ENCODE results near the gene ENTPD8. TPM values are rescaled to one million over a fixed set of nuclear protein-coding genes. Genes with fewer than 3 reads are reported as not detected.

Gene ENTPD8
- total and polyA plus RNA-seq, 5 donors from 2014 or later: not detected

DNA sequence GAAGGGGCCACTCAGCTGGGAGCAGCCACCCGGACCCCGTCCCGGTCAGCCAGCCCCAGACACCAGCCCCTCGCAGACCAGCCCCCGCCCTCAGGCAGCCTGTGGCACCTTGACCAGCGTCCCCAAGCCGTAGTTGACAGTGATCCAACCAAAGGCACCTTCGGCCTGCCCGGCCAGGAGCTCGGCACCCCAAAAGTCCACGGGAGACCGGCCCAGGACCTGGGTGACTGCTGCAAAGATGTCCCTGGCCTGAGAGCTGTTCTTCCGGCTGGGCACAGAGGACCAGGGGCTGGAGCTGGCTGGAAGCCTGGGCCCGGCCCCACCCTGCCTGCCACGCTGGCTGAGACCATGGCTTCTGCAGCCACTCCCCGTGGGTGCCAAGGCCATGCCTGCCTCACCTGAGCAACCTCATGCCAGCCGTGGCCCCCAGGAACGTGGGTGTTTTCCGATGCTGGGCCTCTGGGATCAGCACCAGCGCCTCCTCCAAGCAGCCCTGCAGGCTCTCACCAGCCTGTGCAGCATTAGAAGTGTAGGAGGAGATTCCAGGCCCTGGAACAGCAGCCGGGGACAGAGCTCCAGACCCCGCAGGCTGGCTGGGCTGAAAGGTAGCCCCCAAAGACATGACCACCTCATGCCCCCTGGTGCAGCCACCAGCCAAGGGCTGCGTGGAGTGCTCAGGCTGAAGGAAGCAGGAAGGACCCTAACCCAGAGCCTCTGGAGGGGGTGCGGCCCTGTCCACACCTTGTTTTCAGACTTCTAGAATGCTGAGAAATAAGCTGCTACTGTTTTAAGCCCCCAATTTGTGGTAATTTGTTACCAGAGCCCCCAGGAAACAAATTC lies 4.2 kb downstream of the ENTPD8 start:
- no peak overlapping the region for H3K4me3 Mint-ChIP-seq
- no peak for DNase-seq

DNA sequence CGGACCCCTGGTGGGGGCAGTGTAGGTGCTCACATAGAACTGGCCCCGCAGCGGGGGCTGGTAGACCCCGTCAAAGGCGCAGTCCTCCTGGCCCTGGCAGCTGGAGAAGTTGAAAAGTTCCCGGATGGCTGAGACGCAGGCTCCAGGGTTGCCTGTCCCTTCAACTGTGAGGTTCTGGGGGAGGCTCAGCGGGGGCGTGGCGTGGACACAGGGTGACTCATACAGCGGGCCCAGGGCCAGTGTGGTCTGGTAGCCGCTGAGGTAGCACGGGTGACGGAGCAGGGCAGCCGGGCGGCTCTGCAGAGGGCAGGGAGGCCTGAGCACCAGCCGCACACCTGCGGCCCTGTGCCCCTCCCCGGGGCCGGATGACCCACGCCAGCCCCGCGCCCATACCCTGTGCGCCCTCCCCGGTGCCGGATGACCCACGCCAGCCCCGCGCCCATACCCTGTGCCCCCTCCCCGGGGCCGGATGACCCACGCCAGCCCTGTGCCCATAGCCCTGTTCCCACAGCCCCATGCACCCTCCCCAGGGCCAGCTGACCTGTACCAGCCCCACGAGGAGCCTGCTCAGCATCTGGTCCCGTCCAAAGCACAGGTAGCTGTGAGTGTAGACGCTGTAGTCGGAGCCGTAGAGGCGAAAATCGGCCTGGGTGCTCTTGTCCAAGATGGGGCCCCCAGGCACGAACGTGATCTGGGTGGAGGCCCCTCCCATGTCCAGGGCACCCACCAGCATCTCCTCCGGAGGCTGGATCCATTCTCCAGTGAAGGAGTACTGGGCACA lies 5.0 kb downstream of the ENTPD8 start:
- no peaks in the 10 kb centered on the region for H3K9me3 Mint-ChIP-seq
- Histone ChIP-seq H3K27ac (ENCODE audit: insufficient read depth, low read length, poor library complexity, severe bottlenecking) (no peak overlapping the region), H3K36me3 (ENCODE audit: control insufficient read depth, insufficient read depth, low read length) (no peaks in the 10 kb centered on the region), H3K27me3 (ENCODE audit: control insufficient read depth, insufficient read depth, low read length) (no peaks in the 10 kb centered on the region), H3K4me3 (ENCODE audit: low read depth, low read length) (no peak overlapping the region), H3K9me3 (ENCODE audit: control insufficient read depth in 2 of 2, low read length in 2 of 2) (no peaks in the 10 kb centered on the region), H3K4me1 (ENCODE audit: control insufficient read depth, insufficient read depth, low read length, poor library complexity, severe bottlenecking) (peaks cover 4% of the 10 kb centered on the region)
- no peaks in the 10 kb centered on the region for H3K36me3 Mint-ChIP-seq
- DNase-seq (no peak), ATAC-seq (ENCODE audit: low read depth in 2 of 2) (no peak)
- peaks cover 0 to 3% (median 0%) of the 10 kb centered on the region in 4 donors for H3K4me1 Mint-ChIP-seq
- H3K4me3 Mint-ChIP-seq: no peak overlapping the region
- peaks cover 4% of the 10 kb centered on the region for H3K27me3 Mint-ChIP-seq
- H3K27ac Mint-ChIP-seq: no peak overlapping the region

More for the DNA sequence above, 4.2 kb downstream of the ENTPD8 start:
- Histone ChIP-seq H3K4me1 (ENCODE audit: control insufficient read depth, insufficient read depth, low read length, poor library complexity, severe bottlenecking) (peaks cover 11% of the 10 kb centered on the region), H3K4me3 (ENCODE audit: low read depth, low read length) (no peak overlapping the region), H3K9me3 (ENCODE audit: control insufficient read depth in 2 of 2, low read length in 2 of 2) (no peaks in the 10 kb centered on the region), H3K27me3 (ENCODE audit: control insufficient read depth, insufficient read depth, low read length) (peaks cover 2% of the 10 kb centered on the region), H3K27ac (ENCODE audit: insufficient read depth, low read length, poor library complexity, severe bottlenecking) (no peak overlapping the region), H3K36me3 (ENCODE audit: control insufficient read depth, insufficient read depth, low read length) (no peaks in the 10 kb centered on the region)
- no peak for ATAC-seq (ENCODE audit: low read depth in 2 of 2)
- Mint-ChIP-seq H3K27ac (no peak overlapping the region), H3K36me3 (no peaks in the 10 kb centered on the region), H3K27me3 (peaks cover 7% of the 10 kb centered on the region), H3K4me1 (peaks cover 0 to 6% (median 2%) of the 10 kb centered on the region in 4 donors), H3K9me3 (peaks cover 0 to 1% (median 0%) of the 10 kb centered on the region in 7 donors)

DNA sequence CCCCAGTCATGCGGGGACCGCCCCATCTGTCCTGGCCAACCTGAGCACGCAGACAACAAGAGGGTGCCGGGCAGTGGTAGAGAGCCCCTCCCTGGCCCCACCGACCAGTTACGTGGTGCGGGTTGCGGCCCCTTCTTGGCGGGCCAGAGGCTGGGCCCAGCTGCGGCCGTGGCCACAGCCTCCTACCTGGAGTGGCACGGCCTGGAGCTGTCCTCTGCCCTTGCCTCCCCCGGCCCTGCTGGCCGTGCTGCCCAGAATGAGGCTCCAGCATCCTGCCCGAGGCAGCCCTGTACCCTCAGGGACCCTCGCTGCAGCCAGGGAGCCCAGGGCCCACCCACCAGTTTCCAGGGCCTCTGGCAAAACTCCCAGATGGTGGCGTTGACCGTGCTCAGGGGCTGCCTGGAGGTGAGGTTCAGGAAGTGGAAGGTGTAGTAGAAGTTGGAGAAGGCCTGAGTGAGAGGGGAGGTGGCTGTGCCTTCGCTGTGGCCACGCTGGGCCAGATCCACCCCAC lies 5.7 kb downstream of the ENTPD8 start:
- Mint-ChIP-seq H3K27ac (no peak overlapping the region), H3K4me1 (peaks cover 0 to 3% (median 0%) of the 10 kb centered on the region in 4 donors), H3K36me3 (no peaks in the 10 kb centered on the region), H3K9me3 (no peaks in the 10 kb centered on the region), H3K4me3 (no peak overlapping the region), H3K27me3 (peaks cover 4% of the 10 kb centered on the region)
- Histone ChIP-seq H3K4me1 (ENCODE audit: control insufficient read depth, insufficient read depth, low read length, poor library complexity, severe bottlenecking) (peaks cover 3% of the 10 kb centered on the region), H3K27ac (ENCODE audit: insufficient read depth, low read length, poor library complexity, severe bottlenecking) (no peak overlapping the region), H3K4me3 (ENCODE audit: low read depth, low read length) (no peak overlapping the region), H3K27me3 (ENCODE audit: control insufficient read depth, insufficient read depth, low read length) (no peaks in the 10 kb centered on the region), H3K36me3 (ENCODE audit: control insufficient read depth, insufficient read depth, low read length) (no peaks in the 10 kb centered on the region), H3K9me3 (ENCODE audit: control insufficient read depth in 2 of 2, low read length in 2 of 2) (no peaks in the 10 kb centered on the region)
- ATAC-seq (ENCODE audit: low read depth in 2 of 2) (no peak), DNase-seq (no peak)

DNA sequence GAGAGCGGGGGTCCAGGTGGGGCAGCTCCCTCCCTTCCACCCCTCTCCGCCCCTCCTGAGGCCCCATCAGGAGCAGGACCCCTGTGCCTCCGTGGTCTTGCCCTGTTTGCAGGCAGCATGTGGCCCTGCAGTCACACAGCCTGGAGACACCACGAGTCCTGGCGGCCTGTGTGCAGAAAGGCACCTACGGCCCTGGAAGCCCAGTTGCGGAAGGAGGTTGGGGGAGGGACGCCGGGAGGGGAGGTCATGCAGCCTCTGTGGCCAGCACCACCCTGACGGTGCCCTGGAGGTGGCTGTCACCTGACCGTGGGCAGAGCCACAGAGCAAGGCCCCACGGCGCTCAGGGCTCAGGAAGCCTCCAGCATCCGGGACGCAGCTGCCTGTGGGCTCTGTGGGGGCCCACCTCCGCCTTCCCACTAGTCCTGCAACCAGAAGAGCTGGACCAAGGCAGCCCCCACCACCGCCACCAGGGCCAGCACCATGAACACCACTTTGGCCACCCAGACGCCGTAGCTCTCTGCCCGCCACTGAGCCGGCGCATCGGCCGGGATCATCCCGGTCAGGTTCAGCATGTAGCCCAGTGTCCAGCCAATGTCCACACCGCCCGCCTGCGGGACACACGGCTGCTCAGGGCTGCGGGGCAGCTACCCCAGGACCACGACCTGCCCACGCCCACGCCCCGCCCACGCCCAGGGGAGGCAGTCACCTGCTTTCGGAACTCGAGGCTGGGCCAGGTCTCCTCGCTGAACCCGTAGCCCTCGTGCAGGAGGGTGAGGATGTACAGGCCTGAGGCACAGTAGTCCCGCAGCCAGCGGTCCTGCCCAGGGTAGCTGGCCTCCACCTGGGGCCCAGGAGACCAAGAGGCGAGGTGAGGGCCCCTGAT lies 6.4 kb downstream of the ENTPD8 start:
- no peaks in the 10 kb centered on the region for H3K9me3 Mint-ChIP-seq
- peaks cover 3% of the 10 kb centered on the region for H3K4me1 ChIP-seq (ENCODE audit: control insufficient read depth, insufficient read depth, low read length, poor library complexity, severe bottlenecking)
- H3K4me1 Mint-ChIP-seq: peaks cover 0 to 3% (median 0%) of the 10 kb centered on the region in 4 donors
- H3K27ac Mint-ChIP-seq: no peak overlapping the region
- no peak overlapping the region for H3K4me3 ChIP-seq (ENCODE audit: low read depth, low read length)
- no peak overlapping the region for H3K27ac ChIP-seq (ENCODE audit: insufficient read depth, low read length, poor library complexity, severe bottlenecking)
- no peaks in the 10 kb centered on the region for H3K36me3 Mint-ChIP-seq
- H3K4me3 Mint-ChIP-seq: no peak overlapping the region
- ATAC-seq (ENCODE audit: low read depth in 2 of 2): no peak
- H3K27me3 Mint-ChIP-seq: peaks cover 4% of the 10 kb centered on the region
- H3K36me3 ChIP-seq (ENCODE audit: control insufficient read depth, insufficient read depth, low read length): no peaks in the 10 kb centered on the region
- H3K27me3 ChIP-seq (ENCODE audit: control insufficient read depth, insufficient read depth, low read length): no peaks in the 10 kb centered on the region
- no peaks in the 10 kb centered on the region for H3K9me3 ChIP-seq (ENCODE audit: control insufficient read depth in 2 of 2, low read length in 2 of 2)
- DNase-seq: no peak

DNA sequence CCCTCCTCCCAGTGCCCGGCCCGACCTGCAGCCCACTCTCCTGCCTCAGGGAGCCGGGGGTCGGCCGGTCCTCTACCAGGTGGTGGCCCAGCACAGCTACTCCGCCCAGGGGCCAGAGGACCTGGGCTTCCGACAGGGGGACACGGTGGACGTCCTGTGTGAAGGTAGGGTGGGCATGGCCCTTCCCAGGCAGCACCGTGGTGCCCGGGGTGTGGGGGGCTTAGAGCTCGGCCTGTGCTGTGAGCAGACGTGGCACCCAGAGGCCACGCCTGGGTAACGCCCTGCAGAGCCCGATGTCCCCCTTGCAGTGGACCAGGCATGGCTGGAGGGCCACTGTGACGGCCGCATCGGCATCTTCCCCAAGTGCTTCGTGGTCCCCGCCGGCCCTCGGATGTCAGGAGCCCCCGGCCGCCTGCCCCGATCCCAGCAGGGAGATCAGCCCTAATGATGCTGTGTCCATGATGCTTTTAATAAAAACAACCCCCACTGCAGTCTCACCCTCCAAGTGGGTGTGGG lies 7.2 kb downstream of the ENTPD8 start:
- Histone ChIP-seq H3K27ac (ENCODE audit: insufficient read depth, low read length, poor library complexity, severe bottlenecking) (no peak overlapping the region), H3K4me1 (ENCODE audit: control insufficient read depth, insufficient read depth, low read length, poor library complexity, severe bottlenecking) (peaks cover 3% of the 10 kb centered on the region), H3K36me3 (ENCODE audit: control insufficient read depth, insufficient read depth, low read length) (no peaks in the 10 kb centered on the region), H3K9me3 (ENCODE audit: control insufficient read depth in 2 of 2, low read length in 2 of 2) (no peaks in the 10 kb centered on the region), H3K4me3 (ENCODE audit: low read depth, low read length) (no peak overlapping the region), H3K27me3 (ENCODE audit: control insufficient read depth, insufficient read depth, low read length) (no peaks in the 10 kb centered on the region)
- no peaks in the 10 kb centered on the region for H3K27me3 Mint-ChIP-seq
- H3K36me3 Mint-ChIP-seq: no peaks in the 10 kb centered on the region
- no peak for ATAC-seq (ENCODE audit: low read depth in 2 of 2)
- no peaks in the 10 kb centered on the region for H3K4me1 Mint-ChIP-seq
- H3K27ac Mint-ChIP-seq: no peak overlapping the region
- DNase-seq: no peak
- no peak overlapping the region for H3K4me3 Mint-ChIP-seq
- H3K9me3 Mint-ChIP-seq: no peaks in the 10 kb centered on the region

DNA sequence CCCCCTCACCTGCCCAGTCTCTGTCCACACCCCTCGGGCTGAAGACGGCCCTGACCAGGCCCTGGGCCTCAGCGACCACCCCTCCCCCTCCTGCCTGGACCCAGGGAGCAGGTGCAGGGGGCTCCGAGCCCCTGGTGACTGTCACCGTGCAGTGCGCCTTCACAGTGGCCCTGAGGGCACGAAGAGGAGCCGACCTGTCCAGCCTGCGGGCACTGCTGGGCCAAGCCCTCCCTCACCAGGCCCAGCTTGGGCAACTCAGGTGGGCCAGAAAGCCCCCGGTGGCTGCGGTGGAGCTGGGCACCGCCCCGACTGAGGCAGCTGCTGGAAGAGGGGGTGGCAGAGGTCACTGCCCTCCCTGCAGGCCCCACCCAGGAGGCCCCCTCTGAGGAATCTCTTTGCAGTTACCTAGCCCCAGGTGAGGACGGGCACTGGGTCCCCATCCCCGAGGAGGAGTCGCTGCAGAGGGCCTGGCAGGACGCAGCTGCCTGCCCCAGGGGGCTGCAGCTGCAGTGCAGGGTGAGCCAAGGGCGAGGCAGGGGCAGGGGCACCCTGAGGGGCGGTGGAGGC lies 7.7 kb downstream of the ENTPD8 start:
- no peaks in the 10 kb centered on the region for H3K27me3 Mint-ChIP-seq
- DNase-seq (no peak), ATAC-seq (ENCODE audit: low read depth in 2 of 2) (no peak)
- H3K4me1 Mint-ChIP-seq: no peaks in the 10 kb centered on the region
- no peak overlapping the region for H3K4me3 Mint-ChIP-seq
- H3K36me3 ChIP-seq (ENCODE audit: control insufficient read depth, insufficient read depth, low read length): no peaks in the 10 kb centered on the region
- no peaks in the 10 kb centered on the region for H3K36me3 Mint-ChIP-seq
- no peaks in the 10 kb centered on the region for H3K27me3 ChIP-seq (ENCODE audit: control insufficient read depth, insufficient read depth, low read length)
- no peaks in the 10 kb centered on the region for H3K9me3 ChIP-seq (ENCODE audit: control insufficient read depth in 2 of 2, low read length in 2 of 2)
- H3K9me3 Mint-ChIP-seq: no peaks in the 10 kb centered on the region
- no peak overlapping the region for H3K27ac Mint-ChIP-seq
- H3K4me1 ChIP-seq (ENCODE audit: control insufficient read depth, insufficient read depth, low read length, poor library complexity, severe bottlenecking): peaks cover 3% of the 10 kb centered on the region
- no peak overlapping the region for H3K27ac ChIP-seq (ENCODE audit: insufficient read depth, low read length, poor library complexity, severe bottlenecking)
- H3K4me3 ChIP-seq (ENCODE audit: low read depth, low read length): no peak overlapping the region
